ENCODE measurements around the gene ZNF804A. TPM values are rescaled to one million over a fixed set of nuclear protein-coding genes. Genes with fewer than 3 reads are reported as not detected.

Gene ZNF804A
- total RNA-seq, 1 experiment from 2014 or later: 3.4 TPM

GRCh38 chr2:184835398-184835715 lies 237.0 kb downstream of the ZNF804A start:
- DNase-seq (ENCODE audit: low spot score): no peak
- Histone ChIP-seq H3K4me3 (ENCODE audit: low read depth, low read length, poor library complexity, severe bottlenecking) (no peak overlapping the region), H3K4me1 (ENCODE audit: insufficient read depth, low read length, poor library complexity, severe bottlenecking) (no peaks in the 10 kb centered on the region), H3K27me3 (replicated peaks; ENCODE audit: insufficient read depth, low read depth, low read length, poor library complexity) (no peaks in the 10 kb centered on the region), H3K9me3 (ENCODE audit: low read depth, low read length, poor library complexity, severe bottlenecking) (no peaks in the 10 kb centered on the region), H3K27ac (ENCODE audit: low read depth, low read length, poor library complexity, severe bottlenecking) (no peak overlapping the region), H3K36me3 (ENCODE audit: insufficient read depth, low read length, poor library complexity, severe bottlenecking) (no peaks in the 10 kb centered on the region)
- POLR2A ChIA-PET (ENCODE audit: low non-redundant PET): no interaction called here
- BruUV-seq (replicated peaks): no TSS peak
- intact Hi-C loops (cut with micrococcal nuclease; ENCODE audit: unreplicated experiment): no loop called here
- CTCF ChIA-PET: no interaction called here
- TF ChIP-seq, protein P1, sequence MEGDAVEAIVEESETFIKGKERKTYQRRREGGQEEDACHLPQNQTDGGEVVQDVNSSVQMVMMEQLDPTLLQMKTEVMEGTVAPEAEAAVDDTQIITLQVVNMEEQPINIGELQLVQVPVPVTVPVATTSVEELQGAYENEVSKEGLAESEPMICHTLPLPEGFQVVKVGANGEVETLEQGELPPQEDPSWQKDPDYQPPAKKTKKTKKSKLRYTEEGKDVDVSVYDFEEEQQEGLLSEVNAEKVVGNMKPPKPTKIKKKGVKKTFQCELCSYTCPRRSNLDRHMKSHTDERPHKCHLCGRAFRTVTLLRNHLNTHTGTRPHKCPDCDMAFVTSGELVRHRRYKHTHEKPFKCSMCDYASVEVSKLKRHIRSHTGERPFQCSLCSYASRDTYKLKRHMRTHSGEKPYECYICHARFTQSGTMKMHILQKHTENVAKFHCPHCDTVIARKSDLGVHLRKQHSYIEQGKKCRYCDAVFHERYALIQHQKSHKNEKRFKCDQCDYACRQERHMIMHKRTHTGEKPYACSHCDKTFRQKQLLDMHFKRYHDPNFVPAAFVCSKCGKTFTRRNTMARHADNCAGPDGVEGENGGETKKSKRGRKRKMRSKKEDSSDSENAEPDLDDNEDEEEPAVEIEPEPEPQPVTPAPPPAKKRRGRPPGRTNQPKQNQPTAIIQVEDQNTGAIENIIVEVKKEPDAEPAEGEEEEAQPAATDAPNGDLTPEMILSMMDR (conservative IDR thresholded peaks at IDR 0.05; ENCODE audit: low read depth, low read length): no peak
- no peak for TF ChIP-seq EZH2 (IDR thresholded peaks at IDR 0.05; ENCODE audit: borderline replicate concordance, low read depth, low read length, poor library complexity, severe bottlenecking)

- H3K4me3 ChIP-seq (ENCODE audit: low read depth, low read length, poor library complexity, severe bottlenecking): no peak overlapping the region
- BruUV-seq (replicated peaks): no TSS peak
- no peaks in the 10 kb centered on the region for H3K36me3 ChIP-seq (ENCODE audit: insufficient read depth, low read length, poor library complexity, severe bottlenecking)
- intact Hi-C loops (cut with micrococcal nuclease; ENCODE audit: unreplicated experiment): no loop called here
- ChIA-PET CTCF (no interaction called here), POLR2A (ENCODE audit: low non-redundant PET) (no interaction called here)
- DNase-seq (ENCODE audit: low spot score): no peak
- H3K9me3 ChIP-seq (ENCODE audit: low read depth, low read length, poor library complexity, severe bottlenecking): no peaks in the 10 kb centered on the region
- no peaks in the 10 kb centered on the region for H3K27me3 ChIP-seq (replicated peaks; ENCODE audit: insufficient read depth, low read depth, low read length, poor library complexity)
- no peak for TF ChIP-seq EZH2 (IDR thresholded peaks at IDR 0.05; ENCODE audit: borderline replicate concordance, low read depth, low read length, poor library complexity, severe bottlenecking)
- TF ChIP-seq, protein P1 (conservative IDR thresholded peaks at IDR 0.05; ENCODE audit: low read depth, low read length): no peak
- no peaks in the 10 kb centered on the region for H3K4me1 ChIP-seq (ENCODE audit: insufficient read depth, low read length, poor library complexity, severe bottlenecking)
- H3K27ac ChIP-seq (ENCODE audit: low read depth, low read length, poor library complexity, severe bottlenecking): no peak overlapping the region
Observed at GRCh38 chr2:184847331-184847730, 249.0 kb downstream of the ZNF804A start.

DNA sequence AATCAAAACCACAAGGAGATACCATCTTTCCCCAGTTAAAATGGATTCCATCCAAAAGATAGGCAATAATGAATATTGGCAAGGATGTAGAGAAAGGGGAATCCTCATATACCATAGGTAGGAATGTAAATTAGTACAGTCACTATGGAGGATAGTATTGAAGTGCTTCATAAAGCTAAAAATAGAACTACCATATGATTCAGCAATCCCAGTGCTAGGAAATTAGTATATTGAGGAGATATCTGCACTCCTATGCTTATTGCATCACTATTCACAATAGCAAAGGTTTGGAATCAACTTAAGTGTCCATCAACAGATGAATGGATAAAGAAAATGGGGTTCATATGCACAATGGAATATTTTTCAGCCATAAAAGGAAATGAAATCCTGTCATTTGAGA lies 251.2 kb downstream of the ZNF804A start:
- CTCF ChIA-PET: no interaction called here

More for the DNA sequence above, 251.2 kb downstream of the ZNF804A start:
- POLR2A ChIA-PET (ENCODE audit: low non-redundant PET): no interaction called here
- no peak overlapping the region for H3K27ac ChIP-seq (ENCODE audit: low read depth, low read length, poor library complexity, severe bottlenecking)
- H3K36me3 ChIP-seq (ENCODE audit: insufficient read depth, low read length, poor library complexity, severe bottlenecking): no peaks in the 10 kb centered on the region
- intact Hi-C loops (cut with micrococcal nuclease; ENCODE audit: unreplicated experiment): no loop called here
- no peak for TF ChIP-seq EZH2 (IDR thresholded peaks at IDR 0.05; ENCODE audit: borderline replicate concordance, low read depth, low read length, poor library complexity, severe bottlenecking)
- TF ChIP-seq, protein P1 (conservative IDR thresholded peaks at IDR 0.05; ENCODE audit: low read depth, low read length): no peak
- BruUV-seq (replicated peaks): no TSS peak
- no peaks in the 10 kb centered on the region for H3K27me3 ChIP-seq (replicated peaks; ENCODE audit: insufficient read depth, low read depth, low read length, poor library complexity)
- no peak for DNase-seq (ENCODE audit: low spot score)
- H3K9me3 ChIP-seq (ENCODE audit: low read depth, low read length, poor library complexity, severe bottlenecking): no peaks in the 10 kb centered on the region
- no peaks in the 10 kb centered on the region for H3K4me1 ChIP-seq (ENCODE audit: insufficient read depth, low read length, poor library complexity, severe bottlenecking)
- no peak overlapping the region for H3K4me3 ChIP-seq (ENCODE audit: low read depth, low read length, poor library complexity, severe bottlenecking)
